OCI-LY7 (cell line): Measurements from ENCODE around the gene CYP20A1. TPM values are rescaled to one million over a fixed set of nuclear protein-coding genes. Genes with fewer than 3 reads are reported as not detected.

Source experiments
- BruUV-seq: library from RNA; stranded (reverse); fragments of 400-500 nt; replicated peaks from 2 replicates; lab custom pipeline; 2021; lab: Mats Ljungman, UMichigan
- CTCF ChIA-PET: fragments of 300-600 bp; sonication (Branson Sonifier 250); formaldehyde crosslinking; loops from one replicate; lab custom pipeline; 2022; ENCODE audit warnings: antibody characterized with exemption; ENCODE audit not compliant: unreplicated experiment; lab: Charles Lee
- POLR2A ChIA-PET: fragments of 300-600 bp; sonication (Branson Sonifier 250); formaldehyde crosslinking; loops from one replicate; lab custom pipeline; 2022; ENCODE audit warnings: antibody characterized with exemption; lab: Charles Lee
- DNase-seq: peaks from one replicate; pipeline ENCODE4 v3.0.0-alpha.2; 2015; ENCODE audit warnings: low spot score
- H2AFZ ChIP-seq: fragments of 200-600 bp; sonication (generic), shearing (Covaris generic); 2 replicates; pipeline ENCODE4 v1.6.1; 2014; ENCODE audit warnings: mild to moderate bottlenecking, antibody characterized with exemption, low read length, moderate library complexity
- H3K27ac ChIP-seq: fragments of 200-600 bp; sonication (generic); 2 replicates; pipeline ENCODE4 v1.5.1; 2014; ENCODE audit warnings: mixed run types, low read depth, mild to moderate bottlenecking, moderate library complexity, low read length, inconsistent platforms; ENCODE audit not compliant: poor library complexity, severe bottlenecking
- H3K36me3 ChIP-seq: fragments of 200-600 bp; sonication (generic); 2 replicates; pipeline ENCODE4 v1.6.1; 2014; ENCODE audit warnings: mild to moderate bottlenecking, antibody characterized with exemption, low read length, moderate library complexity, mixed read lengths; ENCODE audit not compliant: insufficient read depth
- H3K4me1 ChIP-seq: fragments of 200-600 bp; sonication (generic); 2 replicates; pipeline ENCODE4 v1.5.1; 2014; ENCODE audit warnings: mild to moderate bottlenecking, low read length; ENCODE audit not compliant: insufficient read depth, poor library complexity, severe bottlenecking
- H3K4me2 ChIP-seq: fragments of 200-600 bp; sonication (generic); 2 replicates; pipeline ENCODE4 v1.6.1; 2014; ENCODE audit warnings: mild to moderate bottlenecking, low read length
- H3K4me3 ChIP-seq: fragments of 200-600 bp; sonication (generic); 2 replicates; pipeline ENCODE4 v1.5.1; 2014; ENCODE audit warnings: mild to moderate bottlenecking, low read depth, low read length; ENCODE audit not compliant: poor library complexity, severe bottlenecking
- H3K79me2 ChIP-seq: fragments of 200-600 bp; sonication (generic); 2 replicates; pipeline ENCODE4 v1.6.1; 2016; ENCODE audit warnings: low read depth, mild to moderate bottlenecking, low read length, moderate library complexity, mixed read lengths; ENCODE audit not compliant: insufficient read depth
- H3K9me2 ChIP-seq: fragments of 200-600 bp; sonication (generic); 2 replicates; pipeline ENCODE4 v1.6.1; 2016; ENCODE audit warnings: mild to moderate bottlenecking, low read length, mixed read lengths; ENCODE audit not compliant: insufficient read depth
- H3K9me3 ChIP-seq: fragments of 200-600 bp; sonication (generic); 2 replicates; pipeline ENCODE4 v1.6.1; 2014; ENCODE audit warnings: mild to moderate bottlenecking, mixed run types, low read length, mixed read lengths
- H4K20me1 ChIP-seq: fragments of 200-600 bp; sonication (generic); 2 replicates; pipeline ENCODE4 v1.6.1; 2014; ENCODE audit warnings: mild to moderate bottlenecking, antibody characterized with exemption, low read length, moderate library complexity, mixed read lengths; ENCODE audit not compliant: insufficient read depth
- CTCF ChIP-seq: fragments of 200-600 bp; sonication (generic); conservative IDR thresholded peaks from 2 replicates; pipeline ENCODE4 v1.5.1; 2014; ENCODE audit warnings: mild to moderate bottlenecking, antibody characterized with exemption, low read length, moderate library complexity, mixed read lengths
- EZH2phosphoT487 ChIP-seq: fragments of 200-600 bp; sonication (generic); IDR thresholded peaks from 2 replicates; pipeline ENCODE4 v1.6.1; 2018; ENCODE audit warnings: low read depth, borderline replicate concordance, mild to moderate bottlenecking, mixed run types, antibody characterized with exemption, low read length, moderate library complexity, mixed read lengths
- intact Hi-C: fragments of 100-400 bp; cut with micrococcal nuclease; formaldehyde crosslinking; loops from one replicate; pipeline ENCODE4 v1.10.0; 2022; ENCODE audit not compliant: unreplicated experiment
- total RNA-seq, 2 experiments: library from RNA; depleted of rRNA in 1 of 2; stranded (reverse); fragments of >200 nt in 1 of 2; shearing (Covaris generic) in 1 of 2; gene quantifications; 2 replicates each; pipeline ENCODE4 v1.2.3, GENCODE V29; 2014 to 2022

Gene CYP20A1
- total RNA-seq, 2 experiments from 2014 or later, result 14.7 to 20.3 TPM

DNA sequence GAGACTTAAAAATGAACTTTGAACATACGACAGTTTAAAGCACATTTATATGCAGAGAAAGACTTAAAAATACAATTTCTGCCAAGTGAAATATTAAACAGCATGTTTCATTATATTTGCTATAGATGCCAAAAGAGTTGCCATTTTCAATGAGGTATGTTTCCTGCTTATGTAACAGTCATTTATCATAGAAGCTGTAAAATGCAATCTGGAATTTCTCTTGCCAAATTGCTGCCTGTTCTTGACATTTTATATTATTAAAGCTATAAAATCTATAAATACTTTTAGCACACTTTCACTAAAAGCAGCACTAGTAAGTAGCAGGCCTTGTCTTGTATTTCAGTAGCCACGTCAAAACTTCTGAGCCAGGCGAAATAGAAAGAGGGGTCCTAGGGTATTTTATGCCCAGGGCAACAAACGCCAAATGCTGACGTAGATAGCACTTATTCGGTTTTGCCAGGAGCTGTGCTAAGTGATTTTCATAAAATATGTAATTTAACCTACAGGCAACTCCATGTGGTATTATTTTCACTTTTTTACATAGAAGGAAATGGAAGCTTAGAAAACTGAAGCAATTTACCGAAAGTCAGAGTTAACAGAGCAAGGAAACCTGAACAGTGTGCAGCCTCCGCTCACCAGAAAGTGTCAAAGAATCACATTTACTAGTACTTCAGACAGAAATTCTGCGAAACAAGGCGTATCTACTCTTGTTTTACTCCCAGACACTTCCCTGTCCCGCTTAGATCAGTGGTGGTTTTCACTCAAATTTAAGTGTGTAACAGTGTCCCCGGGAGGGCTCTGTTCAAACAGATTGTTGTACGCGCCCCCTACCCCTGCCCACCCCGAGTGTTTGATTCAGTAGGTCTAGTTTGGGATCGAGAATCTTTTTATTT is 1.2 kb upstream of the CYP20A1 start:
- no peaks in the 10 kb centered on the region for H3K9me3 ChIP-seq
- H3K27ac ChIP-seq, result peak overlapping the region; percentile 86
- peaks cover 5% of the 10 kb centered on the region; the same call in 1 of the 2 replicates for H4K20me1 ChIP-seq
- no peaks in the 10 kb centered on the region for H3K9me2 ChIP-seq
- ChIA-PET POLR2A (interaction anchor here (0.6 to 2.0 kb wide), 8 partner anchors 9 to 576 kb away, joined by 3 to 6 read pairs (median 4); partner anchors contain the start of genes CARF and WDR12), CTCF (no interaction called here)
- DNase-seq, result peak; percentile 28
- peaks cover 14% of the 10 kb centered on the region for H3K4me1 ChIP-seq
- peak overlapping the region; percentile 63 for H2AFZ ChIP-seq
- TF ChIP-seq EZH2phosphoT487 (no peak), CTCF (no peak)
- peak overlapping the region; percentile 75 for H3K4me3 ChIP-seq
- intact Hi-C loops, result loop anchor here (2.0 to 5.0 kb wide), 6 partner anchors 195 to 970 kb away; partner anchors contain the start of genes NBEAL1 and NOP58
- BruUV-seq, result TSS peak; percentile 81
- H3K79me2 ChIP-seq, result peaks cover 23% of the 10 kb centered on the region
- H3K36me3 ChIP-seq, result peaks cover 11% of the 10 kb centered on the region
- H3K4me2 ChIP-seq, result peak overlapping the region; percentile 76

DNA sequence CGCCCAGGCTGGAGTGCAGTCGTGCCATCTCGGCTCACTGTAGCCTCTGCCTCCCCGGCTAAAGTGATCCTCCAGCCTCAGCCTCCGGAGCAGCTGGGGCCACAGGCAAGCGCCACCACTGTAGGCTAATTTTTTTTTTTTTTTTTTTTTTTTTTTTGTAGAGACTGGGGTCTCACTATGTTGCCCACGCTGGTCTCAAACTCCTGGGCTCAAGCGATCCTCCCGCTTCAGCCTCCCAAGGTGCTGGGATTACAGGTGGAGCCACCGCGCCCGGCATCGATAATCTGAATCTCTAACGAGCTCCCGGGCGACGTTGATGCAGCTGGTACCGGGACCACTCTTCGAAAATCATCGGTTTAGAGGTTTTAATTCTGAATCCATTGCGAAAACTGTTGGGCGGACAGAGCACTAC is 520 bp upstream of the CYP20A1 start:
- H3K4me2 ChIP-seq, result peak overlapping the region; percentile 76
- no peaks in the 10 kb centered on the region for H3K9me3 ChIP-seq
- peaks cover 23% of the 10 kb centered on the region for H3K79me2 ChIP-seq
- peak overlapping the region; percentile 63; the same call in 1 of the 2 replicates for H2AFZ ChIP-seq
- peaks cover 16% of the 10 kb centered on the region for H3K36me3 ChIP-seq
- H3K4me3 ChIP-seq, result peak overlapping the region; percentile 75
- TF ChIP-seq EZH2phosphoT487 (no peak), CTCF (no peak)
- peak overlapping the region; percentile 86 for H3K27ac ChIP-seq
- H4K20me1 ChIP-seq, result peaks cover 5% of the 10 kb centered on the region; the same call in 1 of the 2 replicates
- BruUV-seq, result no TSS peak
- intact Hi-C loops, result loop anchor here (2.0 to 5.0 kb wide), 6 partner anchors 194 to 971 kb away; partner anchors contain the start of genes NBEAL1 and NOP58
- POLR2A ChIA-PET, result interaction anchor here (0.5 to 2.0 kb wide), 9 partner anchors 20 to 1600 kb away, joined by 3 to 9 read pairs (median 4); partner anchors contain the start of genes CARF and WDR12
- H3K9me2 ChIP-seq, result no peaks in the 10 kb centered on the region
- H3K4me1 ChIP-seq, result peaks cover 14% of the 10 kb centered on the region
- peak; percentile 31 for DNase-seq
- CTCF ChIA-PET, result no interaction called here
